ENCODE data around the gene KIF6.

KIF6 gene

GRCh38 chr6:39441986-39442385 lies 283.2 kb downstream of the KIF6 start:
- DNase-seq: no peak

- no peak for DNase-seq
Observed at GRCh38 chr6:39441301-39441700, 283.9 kb downstream of the KIF6 start.

GRCh38 chr6:39440039-39440426 lies 285.2 kb downstream of the KIF6 start:
- no peak for DNase-seq

DNA sequence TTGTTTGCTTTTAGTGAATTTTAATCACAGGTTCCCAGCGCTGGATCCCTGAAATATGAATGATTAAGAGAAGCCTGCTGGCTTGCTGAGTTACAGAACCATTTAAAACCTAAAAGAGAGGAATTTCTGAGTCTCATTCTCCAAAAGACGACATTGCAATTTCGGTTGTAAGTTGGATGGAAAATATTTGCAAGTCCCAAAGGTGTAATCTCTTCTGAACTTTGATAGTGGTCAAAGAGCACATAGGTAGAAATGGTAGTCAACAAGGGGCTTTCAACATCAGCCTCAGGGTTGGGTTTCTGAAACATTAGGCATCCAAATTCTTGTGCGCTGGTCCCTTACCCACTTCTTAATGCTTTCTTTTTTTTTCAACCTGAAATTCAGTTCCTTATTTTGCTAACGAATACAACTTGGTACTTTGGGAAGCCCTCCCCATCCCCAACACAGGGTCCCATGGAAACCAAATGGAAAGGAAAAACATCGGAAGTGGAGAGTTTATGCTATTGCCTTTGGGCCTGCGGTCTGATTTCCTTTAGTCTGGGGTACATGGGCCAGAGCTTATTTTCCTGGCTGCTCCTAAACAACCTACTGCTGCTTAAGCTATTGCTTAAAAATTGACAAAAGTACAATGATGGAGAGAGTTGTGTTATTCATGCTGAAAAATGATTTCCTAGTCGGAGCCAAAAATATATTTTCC lies 285.7 kb downstream of the KIF6 start:
- no peak for DNase-seq

DNA sequence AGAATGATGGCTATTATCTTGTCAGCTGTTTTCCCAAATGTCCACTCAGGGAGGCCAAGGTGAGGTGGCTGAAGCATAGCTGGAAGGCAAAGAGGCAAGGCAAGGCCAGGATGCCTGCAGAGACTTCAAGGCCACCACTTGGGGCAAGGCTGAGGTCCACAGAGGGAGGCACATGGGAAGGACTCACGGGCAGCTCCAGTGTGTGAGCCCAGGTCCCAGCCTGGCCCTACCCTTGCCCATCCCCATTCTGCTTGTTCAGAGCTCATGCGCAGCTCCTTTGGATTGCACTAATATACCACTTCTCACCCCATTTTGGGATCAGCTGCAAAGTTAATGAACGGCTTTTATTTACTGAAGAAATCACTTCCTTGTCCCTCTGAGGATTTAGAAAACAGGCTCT lies 291.6 kb downstream of the KIF6 start:
- DNase-seq: no peak

- no peak for DNase-seq
Observed at GRCh38 chr6:39432330-39433025, 292.7 kb downstream of the KIF6 start.

GRCh38 chr6:39430871-39431523 lies 294.2 kb downstream of the KIF6 start:
- no peak for DNase-seq

GRCh38 chr6:39430446-39430845 lies 294.8 kb downstream of the KIF6 start:
- DNase-seq: no peak

GRCh38 chr6:39428816-39429215 lies 296.4 kb downstream of the KIF6 start:
- peak in 1 of 2 donors; percentile 33 for DNase-seq

DNA sequence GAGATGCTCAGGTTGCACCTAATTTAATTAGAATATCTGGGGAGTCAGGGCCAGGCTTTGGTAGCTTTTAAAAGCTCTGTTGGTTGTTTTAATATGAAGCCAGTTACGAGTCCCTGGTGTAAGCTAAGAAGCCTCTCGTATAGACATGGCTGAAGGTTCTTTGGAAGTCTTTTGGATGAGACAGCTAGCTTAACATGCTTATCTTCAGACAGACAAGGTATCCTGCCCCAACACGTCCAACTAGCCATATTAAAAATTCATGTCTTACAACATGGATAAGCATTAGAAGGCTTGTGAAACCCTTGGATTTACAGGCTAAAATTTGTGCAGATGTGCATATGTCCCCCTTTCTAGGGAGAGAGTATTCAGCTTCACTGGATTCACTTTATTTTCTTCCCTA lies 297.1 kb downstream of the KIF6 start:
- no peak for DNase-seq

- peak; percentile 60 to 69 for DNase-seq
Observed at GRCh38 chr6:39426073-39426456, 299.1 kb downstream of the KIF6 start.

DNA sequence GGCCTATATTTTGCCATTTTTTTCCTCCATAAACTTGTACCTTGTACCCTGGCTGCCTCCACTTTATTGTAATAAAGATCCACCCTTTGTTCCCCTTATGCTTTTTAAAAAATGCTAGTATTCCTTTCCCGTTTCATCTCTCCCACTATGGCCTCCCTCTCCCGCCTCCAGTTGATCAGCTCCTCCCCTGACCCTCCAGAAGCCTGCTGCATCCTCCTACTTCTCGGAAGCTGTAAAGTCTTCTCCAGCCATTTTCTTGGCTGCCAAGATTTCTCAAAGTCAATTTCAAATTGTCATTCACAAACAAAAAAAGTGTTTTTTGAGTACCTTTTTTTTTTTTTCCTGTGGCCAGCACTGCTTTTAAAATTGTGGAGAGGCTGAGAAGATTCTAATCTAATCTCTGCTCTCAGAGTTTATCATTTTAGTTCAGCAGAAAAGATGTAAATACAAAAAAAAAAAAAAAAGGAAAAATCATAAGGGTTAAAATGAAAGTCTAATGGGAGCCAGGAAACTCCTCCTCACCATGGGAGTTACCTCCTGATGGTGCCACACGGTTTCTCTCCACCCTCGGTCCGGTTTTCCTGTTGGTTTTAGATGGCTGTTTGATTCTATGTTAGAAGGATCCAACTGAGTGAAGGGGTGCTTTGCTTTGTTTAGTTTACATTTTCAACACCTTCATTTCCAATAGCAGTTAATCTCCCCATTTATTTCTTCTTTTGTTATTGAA lies 299.7 kb downstream of the KIF6 start:
- no peak for DNase-seq

- no peak for DNase-seq
Observed at GRCh38 chr6:39424831-39425230, 300.4 kb downstream of the KIF6 start.

GRCh38 chr6:39422238-39422637 lies 303.0 kb downstream of the KIF6 start:
- DNase-seq: peak in 1 of 2 donors; percentile 1

GRCh38 chr6:39421383-39422225 lies 303.6 kb downstream of the KIF6 start:
- DNase-seq: no peak

- DNase-seq: no peak
Observed at GRCh38 chr6:39420300-39421265, 304.6 kb downstream of the KIF6 start.

DNA sequence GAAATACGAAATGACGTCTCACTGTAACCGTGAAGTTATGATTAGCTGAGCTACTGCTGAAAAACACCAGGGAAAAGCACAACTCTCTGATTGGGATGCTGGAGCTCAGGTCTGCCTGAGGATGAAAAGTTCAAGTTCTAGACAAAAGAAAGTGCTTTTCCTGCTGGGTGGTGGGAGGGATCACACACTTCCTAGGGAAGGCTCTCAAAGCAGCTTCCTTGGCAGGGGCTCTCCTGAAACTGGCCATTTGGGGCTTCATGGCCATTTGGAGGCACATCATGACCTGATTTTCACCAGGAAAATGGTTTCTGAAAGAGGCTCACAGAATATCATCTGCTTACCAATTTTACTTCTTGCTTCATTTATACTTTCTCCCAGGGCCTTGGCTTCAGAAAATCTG lies 305.6 kb downstream of the KIF6 start:
- DNase-seq: no peak

GRCh38 chr6:39417440-39417839 lies 307.8 kb downstream of the KIF6 start:
- no peak for DNase-seq

DNA sequence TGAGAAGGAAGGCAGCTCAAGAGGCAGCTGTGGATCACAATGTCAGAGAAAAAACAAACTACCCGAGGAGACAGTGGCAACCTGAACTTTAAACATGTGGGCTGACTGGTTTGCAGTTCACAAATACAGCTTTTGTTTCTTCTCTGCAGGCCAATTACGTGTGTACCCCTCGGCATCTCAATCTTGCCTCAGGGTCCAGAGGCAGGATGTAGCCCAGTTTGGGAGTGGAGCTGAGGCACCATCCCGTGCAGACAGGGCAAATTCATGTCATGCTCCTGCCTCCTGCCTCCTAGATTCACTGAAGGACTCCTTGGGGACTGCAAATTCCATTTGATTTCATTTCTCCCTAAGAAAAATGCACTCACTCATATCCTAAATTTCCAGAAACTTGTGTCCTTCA lies 308.5 kb downstream of the KIF6 start:
- DNase-seq: no peak

DNA sequence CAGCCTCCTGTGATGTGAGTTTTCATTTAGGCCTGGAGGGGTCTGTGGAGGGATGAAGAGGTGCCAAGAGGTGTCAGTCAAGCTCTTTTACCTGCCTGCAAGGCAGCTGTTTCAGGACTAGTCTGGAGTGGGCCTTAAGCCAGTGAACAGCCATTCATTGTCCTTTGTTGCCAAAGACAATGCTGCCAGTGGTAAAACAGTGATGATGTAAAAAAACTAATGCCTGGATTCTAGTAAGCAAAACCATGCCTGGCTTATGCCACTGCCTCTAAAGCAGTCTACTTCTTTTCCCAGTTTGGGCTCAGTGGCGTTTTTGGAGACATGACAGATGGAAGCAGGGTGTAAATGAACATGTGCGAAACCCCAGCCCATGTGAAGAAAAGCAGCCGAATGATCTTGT lies 309.2 kb downstream of the KIF6 start:
- no peak for DNase-seq

GRCh38 chr6:39415482-39415881 lies 309.7 kb downstream of the KIF6 start:
- DNase-seq: no peak
